Measurements from ENCODE around the gene STPG4. TPM values are rescaled to one million over a fixed set of nuclear protein-coding genes. Genes with fewer than 3 reads are reported as not detected.
A peak's percentile ranks its signal among the peaks of the same experiment; 100 is the strongest.
"Not testable (repeated sequence)": the region's sequence is repeated elsewhere in the genome, so short reads cannot be mapped to it uniquely, and the experiment has no call there.

Gene STPG4
- total and polyA plus RNA-seq, 7 donors, result 0.03 TPM; not detected in 6

DNA sequence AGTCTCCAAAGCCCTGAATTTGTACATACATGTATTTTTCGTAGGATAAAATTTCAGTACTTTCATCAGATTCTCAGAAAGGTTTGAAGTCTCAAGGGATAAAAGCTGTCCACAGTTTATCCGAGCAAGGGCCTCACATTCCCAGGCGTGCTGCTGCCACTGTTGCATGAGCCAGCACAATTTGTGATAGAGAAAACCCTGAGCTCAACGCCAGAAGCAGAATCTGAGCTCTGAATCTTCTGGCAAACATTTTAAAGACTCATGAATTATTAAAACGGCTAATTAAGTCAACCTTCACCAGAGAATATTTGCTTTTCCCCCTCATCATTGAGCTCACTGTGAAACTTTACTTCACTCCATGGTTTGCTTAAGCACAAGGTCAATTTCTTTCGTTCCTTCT, 38.5 kb upstream of the STPG4 start:
- Histone ChIP-seq H3K4me3 (no peak overlapping the region), H3K9me3 (no peaks in the 10 kb centered on the region), H3K27me3 (ENCODE audit: insufficient read depth in 3 of 3, low read length in 2 of 3) (no peaks in the 10 kb centered on the region), H3K27ac (peak overlapping the region; percentile 39), H3K4me1 (peaks cover 34% of the 10 kb centered on the region), H3K36me3 (ENCODE audit: insufficient read depth in 1 of 2, low read depth in 1 of 2) (no peaks in the 10 kb centered on the region)
- 37 to 67% (median 38%) methylated on average over 6 of the region's 6 CpGs for WGBS, 3 donors
- DNase-seq (no peak), ATAC-seq (peak in 1 of 4 donors; percentile 62)
- TF ChIP-seq, protein P1, sequence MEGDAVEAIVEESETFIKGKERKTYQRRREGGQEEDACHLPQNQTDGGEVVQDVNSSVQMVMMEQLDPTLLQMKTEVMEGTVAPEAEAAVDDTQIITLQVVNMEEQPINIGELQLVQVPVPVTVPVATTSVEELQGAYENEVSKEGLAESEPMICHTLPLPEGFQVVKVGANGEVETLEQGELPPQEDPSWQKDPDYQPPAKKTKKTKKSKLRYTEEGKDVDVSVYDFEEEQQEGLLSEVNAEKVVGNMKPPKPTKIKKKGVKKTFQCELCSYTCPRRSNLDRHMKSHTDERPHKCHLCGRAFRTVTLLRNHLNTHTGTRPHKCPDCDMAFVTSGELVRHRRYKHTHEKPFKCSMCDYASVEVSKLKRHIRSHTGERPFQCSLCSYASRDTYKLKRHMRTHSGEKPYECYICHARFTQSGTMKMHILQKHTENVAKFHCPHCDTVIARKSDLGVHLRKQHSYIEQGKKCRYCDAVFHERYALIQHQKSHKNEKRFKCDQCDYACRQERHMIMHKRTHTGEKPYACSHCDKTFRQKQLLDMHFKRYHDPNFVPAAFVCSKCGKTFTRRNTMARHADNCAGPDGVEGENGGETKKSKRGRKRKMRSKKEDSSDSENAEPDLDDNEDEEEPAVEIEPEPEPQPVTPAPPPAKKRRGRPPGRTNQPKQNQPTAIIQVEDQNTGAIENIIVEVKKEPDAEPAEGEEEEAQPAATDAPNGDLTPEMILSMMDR (IDR thresholded peaks at IDR 0.05), result no peak
- intact Hi-C loops (cut with DNase I), result no loop called here

DNA sequence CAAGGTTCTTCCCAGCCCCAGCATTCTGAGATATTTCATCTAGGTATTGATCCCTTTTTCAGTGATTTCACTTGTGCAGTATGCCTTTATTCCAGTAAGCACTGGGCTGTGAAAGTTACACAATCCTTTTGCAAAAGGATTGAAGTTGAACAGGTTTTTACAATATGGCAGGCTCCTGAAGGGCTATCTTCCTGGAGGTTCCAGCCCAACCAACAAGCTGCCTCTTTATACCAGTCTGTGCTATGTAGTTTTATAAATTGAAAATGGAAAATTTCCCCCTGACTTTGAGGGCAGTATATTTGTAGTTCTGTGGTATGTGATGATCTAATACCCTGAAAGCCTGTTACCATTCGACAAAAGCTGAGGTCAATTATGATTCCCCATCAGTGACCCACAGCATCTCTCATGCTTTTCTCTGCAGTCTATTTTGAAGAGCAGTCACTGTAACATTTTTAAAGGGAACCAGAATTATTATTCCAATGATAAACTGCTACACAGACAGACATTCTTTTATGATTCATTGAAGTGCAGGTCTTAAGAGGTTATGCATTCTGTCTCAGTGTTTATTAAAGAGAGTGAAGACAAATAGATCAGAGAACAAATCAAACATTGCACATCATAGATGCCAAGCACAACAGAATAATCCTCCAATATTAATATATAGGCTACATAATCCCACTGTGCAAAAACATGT, 35.2 kb upstream of the STPG4 start:
- Histone ChIP-seq H3K4me3 (no peak overlapping the region), H3K36me3 (ENCODE audit: insufficient read depth in 1 of 2, low read depth in 1 of 2) (no peaks in the 10 kb centered on the region), H3K27ac (no peak overlapping the region), H3K27me3 (ENCODE audit: insufficient read depth in 3 of 3, low read length in 2 of 3) (no peaks in the 10 kb centered on the region), H3K4me1 (peaks cover 34% of the 10 kb centered on the region), H3K9me3 (no peaks in the 10 kb centered on the region)
- ATAC-seq (no peak), DNase-seq (no peak)
- WGBS, 3 donors, result 48 to 83% (median 73%) methylated on average over 1 of the region's 1 CpG
- intact Hi-C loops (cut with DNase I), result no loop called here
- TF ChIP-seq, protein P1 (IDR thresholded peaks at IDR 0.05), result no peak

DNA sequence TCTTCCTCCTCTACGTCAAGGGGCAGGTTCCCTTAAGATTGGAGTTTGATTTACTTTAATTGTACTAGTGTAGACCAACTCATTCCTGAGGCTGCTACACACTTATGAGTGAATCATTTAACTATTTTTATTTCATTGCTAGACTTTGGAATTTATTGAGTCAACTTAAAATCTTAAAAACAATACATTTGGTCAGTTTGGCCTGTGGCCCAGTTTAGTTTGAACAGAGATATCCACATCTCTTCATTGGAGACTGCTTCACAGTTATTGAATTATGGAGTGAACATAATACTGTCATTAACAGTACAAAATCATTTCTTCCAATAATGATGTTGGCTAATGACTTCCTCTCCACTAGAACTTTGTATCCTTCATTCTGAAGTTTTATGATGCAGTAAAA, 34.5 kb upstream of the STPG4 start:
- ATAC-seq, result no peak
- WGBS, 3 donors, result 89 to 95% (median 90%) methylated on average over 1 of the region's 1 CpG
- Histone ChIP-seq H3K4me3 (no peak overlapping the region), H3K27me3 (ENCODE audit: insufficient read depth in 3 of 3, low read length in 2 of 3) (no peaks in the 10 kb centered on the region), H3K4me1 (peaks cover 28% of the 10 kb centered on the region), H3K36me3 (ENCODE audit: insufficient read depth in 1 of 2, low read depth in 1 of 2) (no peaks in the 10 kb centered on the region), H3K27ac (no peak overlapping the region), H3K9me3 (no peaks in the 10 kb centered on the region)
- DNase-seq, result no peak
- intact Hi-C loops (cut with DNase I), result no loop called here
- TF ChIP-seq, protein P1 (IDR thresholded peaks at IDR 0.05), result no peak

DNA sequence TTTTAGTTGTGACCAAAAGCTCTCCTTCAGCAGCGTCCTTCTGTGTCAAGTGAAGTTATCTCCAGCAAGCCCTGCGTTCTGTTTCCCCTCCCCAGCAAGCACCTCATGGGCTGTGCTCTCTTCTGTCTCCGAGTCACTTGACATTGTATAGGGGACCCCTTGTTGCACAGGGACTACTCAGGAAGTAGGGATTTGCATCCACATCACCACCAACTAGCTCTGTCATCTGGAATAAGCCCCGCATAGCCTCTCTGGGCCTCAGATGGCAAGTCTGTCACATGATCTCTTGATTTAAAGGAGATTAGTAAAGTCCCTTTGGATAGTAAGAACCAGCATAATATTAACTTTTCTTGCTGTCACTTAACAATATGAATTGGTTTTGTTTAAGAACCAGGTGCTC, 32.0 kb upstream of the STPG4 start:
- WGBS, 3 donors, result 88 to 90% (median 89%) methylated on average over 4 of the region's 4 CpGs
- DNase-seq (no peak), ATAC-seq (no peak)
- peaks cover 12% of the 10 kb centered on the region for H3K4me1 ChIP-seq
- TF ChIP-seq, protein P1 (IDR thresholded peaks at IDR 0.05), result no peak
- no peaks in the 10 kb centered on the region for H3K36me3 ChIP-seq (ENCODE audit: insufficient read depth in 1 of 2, low read depth in 1 of 2)
- no peak overlapping the region for H3K4me3 ChIP-seq
- intact Hi-C loops (cut with DNase I), result no loop called here
- no peak overlapping the region for H3K27ac ChIP-seq
- no peaks in the 10 kb centered on the region for H3K27me3 ChIP-seq (ENCODE audit: insufficient read depth in 3 of 3, low read length in 2 of 3)
- H3K9me3 ChIP-seq, result no peaks in the 10 kb centered on the region

DNA sequence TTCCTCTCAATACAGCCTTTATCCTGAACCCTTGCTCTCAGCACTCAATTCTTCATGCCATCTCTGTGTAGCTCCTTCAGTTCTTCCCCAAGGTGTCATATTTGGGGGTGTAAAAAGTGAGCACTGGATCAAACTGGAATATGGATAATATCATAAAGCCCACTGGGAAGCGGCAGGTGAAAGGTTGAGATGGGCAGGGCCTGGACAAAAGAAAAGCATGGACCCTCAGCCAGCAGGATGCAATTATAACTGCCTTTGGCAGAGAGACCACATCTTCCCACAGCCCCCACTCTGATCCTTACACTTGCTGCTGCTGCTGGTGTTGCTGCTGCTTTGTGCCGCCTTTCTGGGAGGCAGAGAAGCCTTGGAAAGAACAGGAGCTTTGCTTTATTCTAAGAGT, 31.2 kb upstream of the STPG4 start:
- Histone ChIP-seq H3K4me1 (peaks cover 5% of the 10 kb centered on the region), H3K4me3 (no peak overlapping the region), H3K9me3 (no peaks in the 10 kb centered on the region), H3K27me3 (ENCODE audit: insufficient read depth in 3 of 3, low read length in 2 of 3) (no peaks in the 10 kb centered on the region), H3K27ac (no peak overlapping the region), H3K36me3 (ENCODE audit: insufficient read depth in 1 of 2, low read depth in 1 of 2) (no peaks in the 10 kb centered on the region)
- ATAC-seq (no peak), DNase-seq (no peak)
- WGBS, 3 donors, result 89 to 95% (median 95%) methylated on average over 2 of the region's 2 CpGs
- TF ChIP-seq, protein P1 (IDR thresholded peaks at IDR 0.05), result no peak
- intact Hi-C loops (cut with DNase I), result no loop called here

DNA sequence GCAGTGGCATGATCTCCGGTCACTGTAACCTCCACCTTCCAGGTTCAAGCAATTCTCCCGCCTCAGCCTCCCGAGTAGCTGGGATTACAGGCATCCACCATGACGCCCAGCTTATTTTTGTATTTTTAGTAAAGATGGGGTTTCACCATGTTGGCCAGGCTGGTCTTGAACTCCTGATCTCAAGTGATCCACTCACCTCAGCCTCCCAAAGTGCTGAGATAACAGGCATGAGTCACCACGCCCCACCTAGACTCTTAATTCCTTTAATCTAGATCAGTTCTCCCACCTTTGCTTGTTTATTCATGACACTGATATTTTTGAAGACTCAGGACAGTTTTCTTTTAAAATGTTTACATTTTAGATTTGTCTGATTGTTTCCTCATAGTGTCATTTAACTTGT, 30.0 kb upstream of the STPG4 start:
- intact Hi-C loops (cut with DNase I); H3K4me1 ChIP-seq; H3K27ac ChIP-seq; H3K9me3 ChIP-seq; H3K4me3 ChIP-seq; H3K36me3 ChIP-seq (ENCODE audit: insufficient read depth in 1 of 2, low read depth in 1 of 2); ATAC-seq; H3K27me3 ChIP-seq (ENCODE audit: insufficient read depth in 3 of 3, low read length in 2 of 3); DNase-seq: not testable (repeated sequence)
- WGBS, 3 donors, result 76 to 91% (median 78%) methylated on average over 5 of the region's 5 CpGs

Measured in psoas muscle (tissue), 8 donors.